GM23248 (cell line): ENCODE results near the gene C7orf25.

ENCODE experiments used
- EZH2 ChIP-seq: fragments of 200-600 bp; sonication (generic); IDR thresholded peaks from 2 replicates; pipeline ENCODE4 v1.6.1; 2018; ENCODE audit warnings: antibody characterized with exemption, mild to moderate bottlenecking; ENCODE audit not compliant: insufficient read depth, poor library complexity, severe bottlenecking
- EZH2phosphoT487 ChIP-seq: fragments of 200-600 bp; sonication (generic); IDR thresholded peaks from 2 replicates; pipeline ENCODE4 v1.6.1; 2018; ENCODE audit warnings: antibody characterized with exemption, moderate library complexity, mild to moderate bottlenecking, low read depth; ENCODE audit not compliant: insufficient read depth

GRCh38 chr7:42934291-42934690 lies 22.4 kb upstream of the C7orf25 start:
- TF ChIP-seq EZH2 (no peak), EZH2phosphoT487 (no peak)
